COLO668 (cell line): ENCODE results near the gene CEACAM21.

Source experiments
- DNase-seq: peaks from one replicate; lab custom pipeline; 2025; ENCODE audit not compliant: unreplicated experiment; lab: John Stamatoyannopoulos, UW

CEACAM21 gene

DNA sequence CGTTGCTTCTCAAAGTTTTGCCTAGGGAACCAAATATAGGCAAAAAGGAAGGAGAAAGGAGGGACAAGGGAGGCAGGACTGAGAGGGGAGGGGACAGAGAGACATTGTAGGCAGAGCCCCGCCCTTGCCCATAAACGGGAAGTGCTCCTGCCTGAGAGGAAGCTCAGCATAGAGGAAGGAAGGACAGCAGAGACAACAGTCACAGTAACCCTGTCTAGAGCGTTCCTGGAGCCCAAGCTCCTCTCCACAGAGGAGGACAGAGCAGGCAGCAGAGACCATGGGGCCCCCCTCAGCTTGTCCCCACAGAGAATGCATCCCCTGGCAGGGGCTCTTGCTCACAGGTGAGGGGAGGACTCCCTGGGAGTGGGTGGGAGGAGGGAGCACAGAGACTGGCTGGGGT lies at the start of gene CEACAM21:
CEACAM21 (plus strand) TSS at position 169 of the 400 bp plus-strand sequence; CDS start at position 278, 109 bp downstream.
- DNase-seq: no peak

DNA sequence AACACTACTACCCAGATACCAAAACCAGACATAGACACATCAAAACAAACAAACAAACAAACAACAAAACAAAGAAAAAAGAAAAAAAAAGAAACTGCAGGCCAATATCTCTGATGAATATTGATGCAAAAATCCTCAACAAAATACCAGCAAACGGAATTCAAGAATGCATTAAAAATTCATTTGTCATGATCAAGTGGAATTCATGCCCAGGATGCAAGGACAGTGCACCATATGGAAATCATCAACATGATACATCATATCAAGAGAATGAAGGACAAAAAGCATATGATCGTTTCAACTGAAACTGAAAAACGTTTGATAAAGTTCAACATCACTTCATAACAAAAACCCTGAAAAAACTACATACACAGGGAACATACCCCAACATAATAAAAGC lies 48.9 kb upstream of the CEACAM21 start:
- DNase-seq: no peak

DNA sequence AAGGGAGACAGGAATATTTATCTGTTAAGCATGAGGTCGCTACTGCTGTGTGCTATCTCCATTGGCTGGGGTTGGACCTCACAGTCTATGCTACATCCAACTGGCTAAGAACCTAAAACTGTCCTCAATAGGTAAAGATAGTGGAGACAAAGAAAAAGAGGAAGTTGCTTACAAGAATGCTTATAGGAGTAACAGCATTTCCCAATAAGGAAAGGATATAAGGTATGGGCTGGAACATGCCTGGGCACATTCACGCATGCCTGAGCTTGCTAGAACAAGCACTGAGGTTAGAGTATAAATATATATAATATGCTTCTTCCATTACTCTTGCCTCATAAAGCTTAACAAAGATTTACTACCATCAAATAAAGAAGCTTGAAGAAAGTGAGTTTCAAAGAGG lies 47.9 kb upstream of the CEACAM21 start:
- no peak for DNase-seq

DNA sequence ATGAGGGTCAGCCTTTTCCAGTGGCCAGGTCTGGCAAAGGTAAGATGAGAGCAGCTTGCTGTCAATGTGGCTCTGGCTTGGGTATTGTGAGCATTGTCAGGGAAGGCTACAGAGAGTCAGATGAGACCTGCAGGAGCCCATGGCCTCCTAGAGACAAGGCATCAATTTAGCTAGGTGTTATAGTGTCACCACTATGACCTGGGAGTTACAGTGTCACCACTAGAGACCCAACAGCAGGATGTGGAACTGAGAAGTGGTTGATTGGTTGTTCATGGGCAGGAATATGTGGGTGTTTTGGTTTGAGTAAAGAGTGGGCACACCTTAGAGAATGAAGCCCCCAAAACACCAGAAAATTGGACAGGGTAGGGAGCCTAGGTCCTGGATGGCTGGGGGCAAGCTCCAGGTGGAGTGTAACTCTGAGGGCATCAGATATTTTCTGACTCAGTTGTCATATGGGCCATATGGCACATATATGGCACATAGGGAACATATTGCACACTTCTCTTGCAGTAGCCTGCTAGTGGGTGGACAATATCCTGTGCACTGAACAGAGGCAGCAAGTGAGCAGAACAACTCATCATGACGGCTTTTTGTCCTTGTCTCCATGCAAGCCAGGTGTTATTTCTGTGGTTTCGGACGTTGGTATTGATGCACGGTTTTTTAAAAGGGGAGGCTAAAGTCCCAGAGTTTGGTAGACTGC lies 46.3 kb upstream of the CEACAM21 start:
- no peak for DNase-seq

DNA sequence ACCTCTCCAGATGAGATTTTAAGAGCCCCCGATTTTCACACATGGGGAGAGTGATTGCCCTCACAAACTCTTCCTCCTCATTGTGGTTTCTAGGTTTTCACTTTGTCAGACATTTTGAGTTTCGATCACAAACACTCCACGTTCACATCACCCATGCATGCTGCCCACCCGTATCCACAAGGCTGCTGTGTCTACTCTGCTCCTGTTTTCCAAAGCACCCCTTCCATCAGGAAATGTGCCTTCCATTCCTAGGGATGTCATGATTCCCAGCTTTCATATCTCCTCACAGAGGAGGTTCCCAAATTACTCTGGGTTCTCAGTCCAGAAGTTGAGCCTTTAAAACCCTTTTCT lies 45.8 kb upstream of the CEACAM21 start:
- DNase-seq: no peak

DNA sequence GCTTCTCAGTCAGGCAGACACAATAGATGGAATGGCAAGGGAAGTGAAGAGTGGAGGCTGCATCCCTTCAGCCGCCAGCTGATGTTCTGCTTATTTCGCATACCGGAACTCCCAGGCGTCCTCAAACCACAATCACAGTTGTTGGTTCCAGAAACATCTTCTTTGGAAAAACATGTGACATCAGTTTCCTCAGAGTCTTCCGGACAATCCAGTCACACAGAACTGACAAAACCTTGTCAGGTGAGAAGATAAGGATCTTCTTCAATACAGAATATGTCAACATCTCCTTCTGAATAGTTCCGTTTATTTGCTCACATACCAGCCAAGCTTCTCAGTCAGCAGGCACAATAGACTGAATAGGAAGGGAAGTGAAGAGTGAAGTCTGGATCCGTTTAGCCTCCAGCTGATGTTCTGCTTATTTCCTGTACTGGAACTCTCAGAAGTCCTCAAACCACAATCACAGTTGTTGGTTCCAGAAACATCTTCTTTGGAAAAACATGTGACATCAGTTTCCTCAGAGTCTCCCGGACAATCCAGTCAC lies 45.1 kb upstream of the CEACAM21 start:
- DNase-seq: no peak

DNA sequence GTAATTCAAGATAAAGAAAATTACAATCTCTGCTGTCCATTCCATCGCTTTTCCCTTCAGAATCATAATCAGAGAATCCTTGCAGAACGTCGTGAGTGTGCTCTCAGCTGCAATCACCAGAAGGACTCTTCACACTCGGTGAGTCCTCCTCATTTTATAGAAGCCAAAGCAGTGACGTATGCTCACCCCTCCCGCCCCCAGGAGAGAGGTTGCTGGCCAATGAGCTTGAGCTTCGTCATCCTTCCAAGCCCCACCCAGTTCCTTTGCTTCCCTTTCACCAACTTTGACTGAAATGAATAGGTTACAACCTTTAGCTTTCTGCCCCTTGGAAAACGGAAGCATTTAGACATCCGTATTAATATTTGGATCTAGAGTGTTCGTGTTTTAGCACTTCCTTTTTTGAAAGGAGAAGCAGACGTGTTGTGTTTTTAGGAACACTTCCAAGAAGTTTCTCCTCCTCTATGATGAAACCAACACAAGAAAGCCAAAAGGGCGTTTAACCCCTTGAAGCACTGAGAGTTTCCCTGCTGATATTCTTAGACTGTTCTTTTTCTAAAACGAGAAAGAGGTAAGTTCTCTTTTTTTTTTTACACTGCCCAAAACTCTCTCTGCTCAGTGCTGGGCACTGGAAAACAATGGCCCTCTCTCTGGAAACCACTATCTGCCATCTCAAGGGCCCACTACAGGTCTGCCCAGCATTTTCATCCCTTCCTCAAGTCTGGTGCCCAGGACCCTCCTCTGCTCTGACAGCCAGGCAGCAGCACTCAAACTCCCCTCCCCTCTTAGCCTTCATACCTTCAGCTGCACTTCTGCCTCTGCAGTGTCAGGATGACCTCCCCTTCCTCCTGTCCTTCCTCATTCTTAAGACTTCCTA lies 44.3 kb upstream of the CEACAM21 start:
- DNase-seq: no peak

DNA sequence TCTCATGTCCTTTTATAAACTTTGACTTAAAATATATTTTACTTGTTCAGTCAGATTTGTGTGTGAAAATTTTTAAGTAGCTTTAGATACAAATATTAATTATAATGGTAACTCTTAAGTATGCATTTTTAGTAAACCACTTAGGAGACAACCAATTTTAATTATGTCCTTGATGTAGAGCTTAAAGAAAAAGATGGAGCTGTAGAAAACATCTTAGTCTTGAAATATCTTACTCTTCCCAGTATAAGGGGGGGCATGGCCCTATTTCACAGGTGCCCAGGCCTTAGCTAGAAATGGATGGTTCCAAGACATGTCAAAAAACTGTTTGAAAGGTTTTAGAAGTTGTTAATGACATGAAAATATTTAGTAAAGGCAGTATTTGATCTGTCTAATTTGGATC lies 43.4 kb upstream of the CEACAM21 start:
- no peak for DNase-seq

DNA sequence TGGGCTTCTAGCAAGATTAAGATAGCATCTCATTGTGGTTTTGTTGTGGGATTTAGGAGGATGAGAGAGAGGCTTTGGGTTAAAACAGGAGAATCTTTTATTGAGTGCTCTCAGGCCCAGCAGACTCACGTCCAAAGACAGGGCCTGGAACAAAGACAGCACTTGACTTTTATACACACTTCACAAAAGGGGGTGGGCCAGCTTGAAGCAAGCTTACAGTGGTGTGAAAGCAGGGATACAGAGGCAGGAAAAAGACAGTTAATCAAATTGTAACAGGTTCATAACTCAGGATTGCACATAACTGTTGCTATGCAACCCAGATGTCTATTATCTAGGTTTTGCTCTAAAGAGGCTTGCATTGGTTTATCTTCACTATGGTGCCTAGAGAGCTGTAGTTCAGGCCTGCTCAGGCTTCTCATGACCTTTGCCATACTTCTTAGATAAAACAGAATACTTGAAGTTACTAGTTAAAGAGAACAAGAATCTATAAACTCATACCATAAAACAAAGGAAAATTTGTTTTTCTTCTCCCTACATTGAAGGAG lies 42.2 kb upstream of the CEACAM21 start:
- DNase-seq: no peak

DNA sequence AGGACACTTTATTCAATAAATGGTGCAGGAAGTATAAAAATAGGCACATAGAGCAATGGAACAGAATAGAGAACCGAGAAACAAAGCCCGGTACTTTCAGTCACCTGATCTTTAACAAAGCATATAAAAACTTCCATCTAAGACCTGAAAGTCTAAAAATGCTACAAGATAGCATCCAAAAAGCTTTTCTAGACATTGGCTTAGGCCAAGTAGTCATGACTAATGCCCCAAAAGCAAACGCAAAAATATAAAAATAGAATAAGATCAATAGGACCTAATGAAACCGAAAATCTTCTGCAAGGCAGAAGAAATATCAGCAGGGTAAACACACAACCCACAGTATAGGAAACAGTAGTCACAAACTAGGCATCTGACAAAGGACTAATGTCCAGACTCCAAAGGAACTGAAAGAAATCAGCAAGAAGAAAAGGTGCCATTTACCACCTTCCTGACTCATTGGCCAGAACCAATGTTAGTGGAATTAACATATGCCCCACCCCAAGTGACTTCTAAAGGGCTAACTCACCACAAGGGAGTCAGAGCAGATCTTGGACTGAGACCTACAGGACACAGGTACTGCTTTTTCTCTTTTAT lies 40.8 kb upstream of the CEACAM21 start:
- DNase-seq: no peak

DNA sequence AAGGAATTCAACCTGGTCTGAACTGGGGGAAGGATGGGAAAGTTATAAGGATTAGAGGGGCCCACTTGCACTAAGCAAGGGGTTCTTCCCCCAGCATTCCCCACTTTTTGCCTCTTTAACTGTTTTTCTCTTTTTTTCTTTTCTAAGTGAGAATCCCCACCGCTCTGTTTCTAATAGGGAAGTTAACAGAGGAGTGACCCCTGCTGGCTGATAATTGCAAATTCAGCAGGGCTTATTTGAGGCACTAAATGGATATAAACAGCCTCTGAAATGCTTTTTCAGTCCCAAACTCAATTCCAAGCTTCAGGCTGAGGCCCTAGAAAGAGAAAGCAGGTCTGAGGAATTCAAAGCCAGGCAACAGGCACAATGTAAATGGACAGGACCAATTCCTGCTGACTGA lies 38.2 kb upstream of the CEACAM21 start:
- DNase-seq: no peak

DNA sequence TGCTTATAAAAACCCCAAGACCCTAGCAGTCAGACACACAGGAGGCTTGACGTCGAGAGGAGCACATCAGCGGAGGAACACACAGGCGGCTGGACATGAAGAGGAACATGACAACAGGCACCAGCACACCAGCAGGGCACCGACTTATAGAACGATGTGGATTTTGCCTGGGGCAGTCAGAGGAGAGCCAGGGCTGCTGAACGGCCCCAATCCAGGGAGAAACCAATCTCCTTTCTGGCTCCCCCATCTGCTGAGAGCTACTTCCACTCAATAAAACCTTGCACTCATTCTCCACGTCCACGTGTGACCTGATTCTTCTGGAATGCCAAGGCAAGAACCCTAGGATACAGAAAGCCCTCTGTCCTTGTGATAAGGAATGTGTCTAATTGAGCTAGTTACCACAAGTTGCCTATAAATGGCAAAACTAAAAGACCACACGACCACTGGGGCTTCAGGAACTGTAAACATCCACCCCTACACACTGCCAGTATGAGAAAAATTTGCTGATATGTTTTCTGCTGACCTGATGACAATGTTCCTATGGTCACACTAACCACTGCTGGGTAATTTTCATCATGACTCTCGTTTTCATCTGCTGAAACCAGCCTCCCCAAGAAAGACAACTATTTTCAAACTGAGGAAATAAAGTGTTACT lies 35.8 kb upstream of the CEACAM21 start:
- no peak for DNase-seq

DNA sequence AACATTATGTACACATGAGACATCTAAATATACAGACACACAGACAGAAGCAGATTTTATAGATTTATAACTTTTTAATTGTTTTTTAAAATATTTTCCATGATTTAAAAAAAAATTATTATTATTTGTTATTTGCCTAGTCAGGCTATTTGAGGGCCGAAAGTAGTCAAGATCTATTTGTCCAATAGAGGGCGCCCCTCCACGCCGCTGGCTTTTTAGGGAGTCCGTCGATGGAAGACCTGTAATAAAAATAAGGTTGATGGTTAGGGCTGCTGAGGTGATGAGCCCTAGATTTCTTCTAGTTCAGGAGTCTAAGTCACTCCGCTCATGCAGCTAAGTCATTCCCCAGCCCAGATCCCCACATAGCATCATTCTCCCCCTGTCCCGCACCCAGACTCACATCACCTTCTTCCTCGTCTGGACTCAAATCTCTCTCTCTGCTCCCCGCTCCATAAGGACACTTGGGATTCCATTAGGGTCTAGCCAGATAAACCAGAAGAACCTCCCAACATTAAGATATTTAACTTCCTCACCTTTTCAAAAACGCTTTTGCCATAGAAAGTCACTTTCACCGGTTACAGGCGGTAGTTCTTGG lies 33.9 kb upstream of the CEACAM21 start:
- DNase-seq: peak; percentile 48

DNA sequence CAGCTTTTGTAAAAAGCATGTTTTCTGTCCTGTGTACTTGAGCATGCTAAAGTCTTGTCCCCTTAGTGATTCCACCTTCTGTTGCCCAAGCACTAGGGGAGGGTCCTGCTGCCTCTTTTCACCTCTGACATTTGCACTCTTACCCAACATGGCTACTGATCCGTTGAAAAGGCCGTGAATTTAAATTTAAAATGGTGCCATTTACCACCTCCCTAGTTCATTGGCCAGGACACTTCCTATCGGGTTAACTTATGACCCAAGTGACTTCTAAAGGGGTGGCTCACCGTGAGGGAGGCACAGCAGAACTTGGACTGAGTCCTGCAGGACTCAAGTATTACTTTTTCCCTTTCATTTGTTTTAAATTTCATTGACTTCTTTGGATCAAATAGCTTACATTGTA lies 33.3 kb upstream of the CEACAM21 start:
- no peak for DNase-seq

DNA sequence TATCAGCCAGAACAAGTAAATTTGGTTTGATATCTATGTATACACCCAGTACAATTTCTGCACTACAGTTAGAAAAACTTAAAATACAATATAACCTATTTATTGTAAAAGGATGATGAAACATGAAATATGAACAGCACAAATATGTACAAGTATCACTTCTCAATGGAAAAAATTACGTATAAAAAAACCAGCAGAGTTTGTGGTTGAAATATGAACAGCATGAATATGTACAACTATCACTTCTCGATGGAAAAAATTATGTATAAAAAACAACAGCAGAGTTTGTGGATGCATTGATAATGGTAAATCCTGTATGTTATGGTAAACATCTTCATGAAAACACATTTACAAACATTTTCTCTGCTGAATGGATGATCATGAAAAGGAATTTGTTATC lies 32.4 kb upstream of the CEACAM21 start:
- no peak for DNase-seq

DNA sequence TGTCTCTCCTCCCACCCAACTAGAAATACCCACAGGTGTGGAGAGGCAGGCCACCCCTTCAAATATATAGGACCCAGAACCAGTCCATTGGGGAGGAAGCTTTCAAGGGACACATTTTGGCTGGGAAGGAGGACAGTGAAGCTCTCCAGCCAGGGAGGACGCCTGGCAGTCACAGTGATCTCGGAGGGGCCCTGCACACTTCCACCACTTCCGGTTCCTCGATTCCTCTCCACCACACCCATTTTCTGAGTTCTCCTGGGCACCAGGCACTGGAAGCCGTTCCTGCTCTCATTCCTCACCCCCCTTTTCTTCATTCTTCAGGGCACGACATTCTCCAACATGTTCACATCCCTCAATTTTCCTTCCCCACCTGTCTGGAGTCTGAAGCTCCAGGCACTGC lies 30.4 kb upstream of the CEACAM21 start:
- DNase-seq: no peak

DNA sequence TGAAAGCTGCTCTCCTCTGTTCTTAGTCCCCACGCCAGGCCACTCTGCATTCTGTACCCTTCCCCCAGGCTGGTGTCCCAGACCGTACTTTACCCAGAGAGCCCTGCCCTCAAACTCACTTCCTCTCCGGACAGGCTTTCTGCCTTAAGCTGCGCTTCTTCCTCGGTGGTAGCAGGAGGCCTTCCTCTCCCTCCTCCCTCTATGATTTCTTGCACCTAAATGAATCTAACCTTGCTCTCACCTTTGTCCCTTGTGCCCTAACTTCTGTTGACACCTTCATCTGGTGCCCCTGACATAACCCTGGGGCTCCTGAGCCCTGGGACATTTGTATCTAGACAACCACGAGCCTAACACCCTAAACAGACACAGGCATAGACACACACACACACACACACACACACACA lies 29.6 kb upstream of the CEACAM21 start:
- DNase-seq: no peak

DNA sequence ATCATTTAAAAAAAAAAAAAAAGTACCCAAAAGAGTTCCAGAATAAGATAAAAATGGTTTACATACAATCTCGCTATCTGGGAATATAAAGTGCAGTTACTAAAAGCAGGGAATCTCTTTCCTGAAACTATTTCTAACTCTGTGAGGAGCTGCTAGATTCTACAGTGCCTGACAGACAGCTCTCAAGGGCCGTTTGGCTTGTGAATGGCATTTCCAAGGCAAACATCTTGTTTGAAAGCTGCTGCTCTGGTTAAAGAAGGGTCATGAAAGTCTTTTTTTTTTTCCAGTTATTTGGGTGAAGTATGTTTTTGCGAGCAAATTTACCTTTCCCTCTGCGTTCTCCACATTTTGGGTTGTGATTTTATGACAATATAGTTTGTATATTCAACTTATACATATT lies 29.0 kb upstream of the CEACAM21 start:
- no peak for DNase-seq

DNA sequence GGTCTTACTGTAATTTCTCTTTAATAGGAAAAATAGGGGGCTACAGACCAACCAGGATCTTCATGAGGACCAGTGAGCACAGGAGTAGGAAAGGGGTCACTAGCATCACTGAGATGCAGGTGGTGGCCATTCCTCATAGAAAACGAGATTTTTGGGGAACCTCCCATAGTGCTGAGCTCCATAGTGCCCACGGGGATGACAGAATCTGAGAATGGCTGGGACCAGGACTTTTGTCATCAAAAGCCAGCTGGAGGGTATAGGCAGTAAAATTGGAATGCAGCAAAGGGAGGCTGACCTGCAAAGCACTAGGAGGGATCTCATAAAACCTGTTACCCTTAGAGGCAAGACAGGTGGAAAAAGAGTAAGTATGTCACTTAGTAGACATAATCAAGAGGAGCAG lies 28.4 kb upstream of the CEACAM21 start:
- DNase-seq: no peak

DNA sequence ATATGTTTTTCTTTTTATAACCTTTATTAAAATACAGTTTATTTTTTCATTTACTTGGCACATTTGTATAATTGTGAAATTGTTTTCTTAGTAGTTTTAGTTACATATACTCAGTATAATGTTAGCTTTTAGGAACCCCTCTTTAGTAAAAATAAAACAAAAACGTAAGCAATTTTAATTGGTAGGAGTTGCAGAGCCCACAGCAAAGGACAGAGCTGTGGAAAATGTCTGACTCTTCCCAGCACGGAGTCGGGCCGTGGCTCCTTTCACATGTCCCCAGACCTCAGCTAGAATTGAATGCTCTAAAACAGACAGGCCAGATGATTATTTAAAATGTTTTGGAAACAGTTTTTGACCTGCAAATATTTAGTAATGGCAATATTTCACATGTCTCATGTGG lies 27.9 kb upstream of the CEACAM21 start:
- no peak for DNase-seq
